T-helper 17 cell (primary cell): ENCODE results near the gene LRRC4C. TPM values are rescaled to one million over a fixed set of nuclear protein-coding genes. Genes with fewer than 3 reads are reported as not detected.

Source experiments
- ATAC-seq: fragments of 150-1000 bp; cut with Tn5 transposase; 2 replicates; pipeline ENCODE4 v1.10.0; 2021; ENCODE audit warnings: mild to moderate bottlenecking, moderate library complexity
- DNase-seq, 3 donors: peaks; one replicate each; pipeline versions ENCODE4 v3.0.0 to v3.0.0-alpha.2; 2020 to 2021
- H3K9me3 ChIP-seq: one replicate; pipeline ENCODE4 v1.7.0; 2013; ENCODE audit warnings: low read length, mild to moderate bottlenecking; ENCODE audit not compliant: control insufficient read depth, poor library complexity, severe bottlenecking
- H3K27ac Mint-ChIP-seq: one replicate; pipeline ENCODE4 v1.8.0; 2022; ENCODE audit warnings: mild to moderate bottlenecking, moderate library complexity, mixed read lengths
- H3K27me3 Mint-ChIP-seq: one replicate; pipeline ENCODE4 v1.8.0; 2022; ENCODE audit warnings: mixed read lengths
- H3K36me3 Mint-ChIP-seq: one replicate; pipeline ENCODE4 v1.8.0; 2022; ENCODE audit warnings: low read depth, mixed read lengths
- H3K4me1 Mint-ChIP-seq: one replicate; pipeline ENCODE4 v1.8.0; 2022; ENCODE audit warnings: mild to moderate bottlenecking, mixed read lengths
- H3K4me3 Mint-ChIP-seq: one replicate; pipeline ENCODE4 v1.8.0; 2022; ENCODE audit warnings: mild to moderate bottlenecking, moderate library complexity, mixed read lengths
- total RNA-seq, 4 donors: library from RNA in 2 of 4; stranded (reverse) in 2 of 4; gene quantifications; one replicate each; pipeline ENCODE4 v1.2.3 and lab custom pipeline; 2022 to 2026

Gene LRRC4C
- total RNA-seq, 2 donors from 2014 or later = not detected

GRCh38 chr11:40403321-40403720 lies 1056.1 kb downstream of the LRRC4C start:
- no peak overlapping the region for H3K27ac Mint-ChIP-seq
- ATAC-seq (no peak), DNase-seq (no peak)
- no peaks in the 10 kb centered on the region for H3K9me3 ChIP-seq
- H3K4me3 Mint-ChIP-seq = no peak overlapping the region
- H3K4me1 Mint-ChIP-seq = no peaks in the 10 kb centered on the region
- no peaks in the 10 kb centered on the region for H3K36me3 Mint-ChIP-seq
- H3K27me3 Mint-ChIP-seq = no peaks in the 10 kb centered on the region

GRCh38 chr11:40401132-40401853 lies 1058.2 kb downstream of the LRRC4C start:
- H3K27ac Mint-ChIP-seq = no peak overlapping the region
- no peaks in the 10 kb centered on the region for H3K9me3 ChIP-seq
- no peak overlapping the region for H3K4me3 Mint-ChIP-seq
- DNase-seq = no peak
- no peaks in the 10 kb centered on the region for H3K36me3 Mint-ChIP-seq
- H3K4me1 Mint-ChIP-seq = no peaks in the 10 kb centered on the region
- no peak for ATAC-seq
- no peaks in the 10 kb centered on the region for H3K27me3 Mint-ChIP-seq

GRCh38 chr11:40397141-40397540 lies 1062.3 kb downstream of the LRRC4C start:
- no peak overlapping the region for H3K4me3 Mint-ChIP-seq
- H3K9me3 ChIP-seq = no peaks in the 10 kb centered on the region
- DNase-seq (no peak), ATAC-seq (no peak)
- H3K27me3 Mint-ChIP-seq = no peaks in the 10 kb centered on the region
- no peaks in the 10 kb centered on the region for H3K36me3 Mint-ChIP-seq
- H3K27ac Mint-ChIP-seq = no peak overlapping the region
- H3K4me1 Mint-ChIP-seq = no peaks in the 10 kb centered on the region

- Mint-ChIP-seq H3K36me3 (no peaks in the 10 kb centered on the region), H3K4me3 (no peak overlapping the region), H3K27me3 (no peaks in the 10 kb centered on the region), H3K4me1 (no peaks in the 10 kb centered on the region), H3K27ac (no peak overlapping the region)
- DNase-seq (no peak), ATAC-seq (no peak)
- no peaks in the 10 kb centered on the region for H3K9me3 ChIP-seq
These were observed 1065.9 kb downstream of the LRRC4C start for GRCh38 chr11:40393511-40393910.

- H3K4me3 Mint-ChIP-seq = no peak overlapping the region
These were observed 1067.8 kb downstream of the LRRC4C start for GRCh38 chr11:40391679-40392078.

GRCh38 chr11:40388097-40388818 lies 1071.2 kb downstream of the LRRC4C start:
- H3K36me3 Mint-ChIP-seq = no peaks in the 10 kb centered on the region
- H3K9me3 ChIP-seq = peaks cover 2% of the 10 kb centered on the region
- H3K27ac Mint-ChIP-seq = no peak overlapping the region
- no peaks in the 10 kb centered on the region for H3K4me1 Mint-ChIP-seq
- H3K4me3 Mint-ChIP-seq = no peak overlapping the region
- H3K27me3 Mint-ChIP-seq = no peaks in the 10 kb centered on the region
- ATAC-seq (no peak), DNase-seq (no peak)

More at GRCh38 chr11:40391679-40392078, 1067.8 kb downstream of the LRRC4C start:
- ATAC-seq = no peak
- Mint-ChIP-seq H3K27me3 (no peaks in the 10 kb centered on the region), H3K27ac (no peak overlapping the region), H3K4me1 (no peaks in the 10 kb centered on the region), H3K36me3 (no peaks in the 10 kb centered on the region)
- no peaks in the 10 kb centered on the region for H3K9me3 ChIP-seq
- no peak for DNase-seq

- Mint-ChIP-seq H3K27me3 (no peaks in the 10 kb centered on the region), H3K27ac (no peak overlapping the region), H3K36me3 (no peaks in the 10 kb centered on the region), H3K4me3 (no peak overlapping the region), H3K4me1 (no peaks in the 10 kb centered on the region)
- ATAC-seq (no peak), DNase-seq (no peak)
- peaks cover 2% of the 10 kb centered on the region for H3K9me3 ChIP-seq
These were observed 1072.0 kb downstream of the LRRC4C start for GRCh38 chr11:40387240-40387980.

- no peak overlapping the region for H3K27ac Mint-ChIP-seq
- H3K36me3 Mint-ChIP-seq = no peaks in the 10 kb centered on the region
- H3K4me1 Mint-ChIP-seq = no peaks in the 10 kb centered on the region
- no peak for DNase-seq
- H3K9me3 ChIP-seq = peaks cover 2% of the 10 kb centered on the region
- no peaks in the 10 kb centered on the region for H3K27me3 Mint-ChIP-seq
- ATAC-seq = no peak
- H3K4me3 Mint-ChIP-seq = no peak overlapping the region
These were observed 1074.5 kb downstream of the LRRC4C start for GRCh38 chr11:40384991-40385390.

- Mint-ChIP-seq H3K4me3 (no peak overlapping the region), H3K36me3 (no peaks in the 10 kb centered on the region), H3K4me1 (no peaks in the 10 kb centered on the region), H3K27ac (no peak overlapping the region), H3K27me3 (no peaks in the 10 kb centered on the region)
- ATAC-seq (no peak), DNase-seq (no peak)
- peaks cover 2% of the 10 kb centered on the region for H3K9me3 ChIP-seq
These were observed 1078.0 kb downstream of the LRRC4C start for GRCh38 chr11:40381481-40381880.

- no peaks in the 10 kb centered on the region for H3K4me1 Mint-ChIP-seq
- H3K27ac Mint-ChIP-seq = no peak overlapping the region
- DNase-seq = no peak
- H3K4me3 Mint-ChIP-seq = no peak overlapping the region
- peaks cover 2% of the 10 kb centered on the region for H3K9me3 ChIP-seq
- H3K36me3 Mint-ChIP-seq = no peaks in the 10 kb centered on the region
- no peak for ATAC-seq
- no peaks in the 10 kb centered on the region for H3K27me3 Mint-ChIP-seq
These were observed 1078.6 kb downstream of the LRRC4C start for GRCh38 chr11:40380835-40381234.

- H3K27me3 Mint-ChIP-seq = no peaks in the 10 kb centered on the region
- H3K4me1 Mint-ChIP-seq = no peaks in the 10 kb centered on the region
- no peaks in the 10 kb centered on the region for H3K9me3 ChIP-seq
- H3K4me3 Mint-ChIP-seq = no peak overlapping the region
- DNase-seq (no peak), ATAC-seq (no peak)
- H3K36me3 Mint-ChIP-seq = no peaks in the 10 kb centered on the region
- H3K27ac Mint-ChIP-seq = no peak overlapping the region
These were observed 1083.1 kb downstream of the LRRC4C start for GRCh38 chr11:40376331-40376730.

GRCh38 chr11:40370821-40371616 lies 1088.4 kb downstream of the LRRC4C start:
- H3K4me3 Mint-ChIP-seq = no peak overlapping the region
- H3K27ac Mint-ChIP-seq = no peak overlapping the region
- no peaks in the 10 kb centered on the region for H3K36me3 Mint-ChIP-seq
- H3K4me1 Mint-ChIP-seq = no peaks in the 10 kb centered on the region
- DNase-seq (no peak), ATAC-seq (no peak)
- H3K9me3 ChIP-seq = no peaks in the 10 kb centered on the region
- no peaks in the 10 kb centered on the region for H3K27me3 Mint-ChIP-seq
